ENCODE data around the gene SYNPO.

DNA sequence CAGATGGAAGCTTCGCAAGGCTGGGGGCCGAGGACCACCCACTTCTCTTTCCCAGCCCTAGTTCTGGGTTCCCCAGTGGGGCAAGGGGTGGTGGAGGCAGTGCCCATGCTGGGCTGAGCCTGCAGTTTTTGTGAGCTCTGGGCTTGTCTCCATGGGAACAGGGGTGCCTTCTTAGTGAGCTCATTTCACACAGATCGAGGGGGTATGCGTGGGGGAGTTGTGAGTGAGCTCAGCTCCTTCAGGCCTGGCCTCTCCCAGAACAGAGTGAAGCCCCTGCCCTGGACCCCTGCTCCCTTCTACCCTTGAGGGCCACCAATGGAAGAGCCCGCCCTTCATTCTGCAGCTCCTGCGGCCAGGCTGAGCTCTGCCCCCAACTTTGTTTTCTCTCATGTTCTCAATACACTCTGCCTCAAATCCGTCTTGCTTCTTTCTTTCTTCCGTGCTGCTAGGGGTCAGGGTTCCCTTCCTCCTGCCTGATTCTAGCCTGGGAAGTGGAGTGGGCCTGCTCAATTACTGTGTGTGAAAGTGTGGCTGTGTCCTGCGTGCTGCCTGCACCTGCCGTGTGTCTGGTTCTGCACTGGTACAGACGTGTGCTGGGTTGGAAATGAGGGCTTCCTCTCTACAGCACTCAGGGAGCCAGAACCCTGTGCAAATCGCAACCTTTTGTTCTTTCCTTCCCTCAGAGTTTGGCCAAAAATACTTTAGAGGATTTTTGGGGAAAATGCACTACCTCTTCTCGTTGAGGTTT is 11.6 kb downstream of the SYNPO start:
- TF ChIP-seq FOXM1 (IDR thresholded peaks at IDR 0.05; ENCODE audit: borderline replicate concordance) (no peak), TARDBP (IDR thresholded peaks at IDR 0.05) (no peak), SP1 (IDR thresholded peaks at IDR 0.05) (no peak), ELF4 (IDR thresholded peaks at IDR 0.05) (no peak), SUZ12 (IDR thresholded peaks at IDR 0.05) (no peak), BHLHE40 (IDR thresholded peaks at IDR 0.05; ENCODE audit: borderline replicate concordance) (no peak), FOXA1 (IDR thresholded peaks at IDR 0.05) (no peak), NFRKB (IDR thresholded peaks at IDR 0.05) (no peak), L3MBTL2 (conservative IDR thresholded peaks at IDR 0.05) (no peak)
- TF ChIP-seq, protein P1, sequence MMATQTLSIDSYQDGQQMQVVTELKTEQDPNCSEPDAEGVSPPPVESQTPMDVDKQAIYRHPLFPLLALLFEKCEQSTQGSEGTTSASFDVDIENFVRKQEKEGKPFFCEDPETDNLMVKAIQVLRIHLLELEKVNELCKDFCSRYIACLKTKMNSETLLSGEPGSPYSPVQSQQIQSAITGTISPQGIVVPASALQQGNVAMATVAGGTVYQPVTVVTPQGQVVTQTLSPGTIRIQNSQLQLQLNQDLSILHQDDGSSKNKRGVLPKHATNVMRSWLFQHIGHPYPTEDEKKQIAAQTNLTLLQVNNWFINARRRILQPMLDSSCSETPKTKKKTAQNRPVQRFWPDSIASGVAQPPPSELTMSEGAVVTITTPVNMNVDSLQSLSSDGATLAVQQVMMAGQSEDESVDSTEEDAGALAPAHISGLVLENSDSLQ (IDR thresholded peaks at IDR 0.05): no peak
